ENCODE measurements around the gene SIGLEC12.

DNA sequence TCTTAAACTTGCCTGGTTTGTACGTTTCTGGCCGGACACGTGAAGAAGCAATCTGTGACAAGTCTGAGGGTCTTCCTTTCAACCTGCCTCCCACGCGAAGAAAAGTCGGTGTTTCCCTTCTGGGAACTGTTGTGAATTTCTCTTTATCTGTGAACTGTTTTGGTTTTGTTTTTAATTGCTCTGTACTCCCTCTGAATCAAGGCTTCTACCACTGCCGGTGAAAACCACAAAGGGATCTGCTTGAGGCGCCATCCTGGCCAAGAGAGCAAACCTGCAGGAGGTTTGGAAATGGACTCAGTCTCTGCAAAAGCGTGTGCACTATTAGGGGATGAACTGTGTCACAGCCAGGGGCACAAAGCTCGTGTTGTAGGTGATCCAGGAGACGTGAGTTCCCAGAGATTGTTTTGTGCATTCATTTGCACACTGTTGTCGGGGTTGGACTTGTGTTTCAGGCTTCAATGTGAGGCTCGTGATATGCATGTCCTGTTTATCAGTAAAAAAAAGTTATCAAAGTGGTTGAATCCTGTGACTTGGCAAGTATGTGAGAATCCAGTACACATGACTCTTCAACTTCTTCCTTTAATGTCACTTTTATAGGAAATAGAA lies 53.1 kb downstream of the SIGLEC12 start:
- TF ChIP-seq EZH2 (IDR thresholded peaks at IDR 0.05; ENCODE audit: borderline replicate concordance, insufficient read depth, low read depth, low read length, poor library complexity, severe bottlenecking): no peak
- TF ChIP-seq, protein P1, sequence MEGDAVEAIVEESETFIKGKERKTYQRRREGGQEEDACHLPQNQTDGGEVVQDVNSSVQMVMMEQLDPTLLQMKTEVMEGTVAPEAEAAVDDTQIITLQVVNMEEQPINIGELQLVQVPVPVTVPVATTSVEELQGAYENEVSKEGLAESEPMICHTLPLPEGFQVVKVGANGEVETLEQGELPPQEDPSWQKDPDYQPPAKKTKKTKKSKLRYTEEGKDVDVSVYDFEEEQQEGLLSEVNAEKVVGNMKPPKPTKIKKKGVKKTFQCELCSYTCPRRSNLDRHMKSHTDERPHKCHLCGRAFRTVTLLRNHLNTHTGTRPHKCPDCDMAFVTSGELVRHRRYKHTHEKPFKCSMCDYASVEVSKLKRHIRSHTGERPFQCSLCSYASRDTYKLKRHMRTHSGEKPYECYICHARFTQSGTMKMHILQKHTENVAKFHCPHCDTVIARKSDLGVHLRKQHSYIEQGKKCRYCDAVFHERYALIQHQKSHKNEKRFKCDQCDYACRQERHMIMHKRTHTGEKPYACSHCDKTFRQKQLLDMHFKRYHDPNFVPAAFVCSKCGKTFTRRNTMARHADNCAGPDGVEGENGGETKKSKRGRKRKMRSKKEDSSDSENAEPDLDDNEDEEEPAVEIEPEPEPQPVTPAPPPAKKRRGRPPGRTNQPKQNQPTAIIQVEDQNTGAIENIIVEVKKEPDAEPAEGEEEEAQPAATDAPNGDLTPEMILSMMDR (IDR thresholded peaks at IDR 0.05): no peak
